Stimulated activated naive B cell treated with anti-CD40 and anti-IgM and Interleukin-4, amounts not matched to agents 10 μg/mL and 1 μg/mL and 100 μg/mL, for 72 hours (primary cell): ENCODE measurements around the gene CREB1.

ENCODE experiments used
- ATAC-seq, 2 donors: fragments of 150-1000 bp; cut with Tn5 transposase; replicated peaks; 2 replicates each; pipeline ENCODE4 v1.10.0; 2021; ENCODE audit warnings: moderate library complexity in 1 of 2
- DNase-seq: peaks from one replicate; pipeline ENCODE4 v3.0.0; 2021
- H3K27ac Mint-ChIP-seq: one replicate; pipeline ENCODE4 v1.8.0; 2022; ENCODE audit warnings: mild to moderate bottlenecking, mixed read lengths
- H3K27me3 Mint-ChIP-seq, 2 donors: one replicate each; pipeline ENCODE4 v1.8.0; 2022; ENCODE audit warnings: mixed read lengths in 2 of 2
- H3K36me3 Mint-ChIP-seq, 2 donors: one replicate each; pipeline ENCODE4 v1.8.0; 2022; ENCODE audit warnings: mixed read lengths in 2 of 2, mild to moderate bottlenecking in 1 of 2
- H3K4me1 Mint-ChIP-seq, 2 donors: one replicate each; pipeline ENCODE4 v1.8.0; 2022; ENCODE audit warnings: mixed read lengths in 2 of 2, mild to moderate bottlenecking in 1 of 2
- H3K4me3 Mint-ChIP-seq, 2 donors: one replicate each; pipeline ENCODE4 v1.8.0; 2022; ENCODE audit warnings: mild to moderate bottlenecking in 2 of 2, mixed read lengths in 2 of 2, moderate library complexity in 1 of 2
- H3K9me3 Mint-ChIP-seq, 2 donors: one replicate each; pipeline ENCODE4 v1.8.0; 2022; ENCODE audit warnings: mixed read lengths in 2 of 2, mild to moderate bottlenecking in 1 of 2

CREB1 gene

DNA sequence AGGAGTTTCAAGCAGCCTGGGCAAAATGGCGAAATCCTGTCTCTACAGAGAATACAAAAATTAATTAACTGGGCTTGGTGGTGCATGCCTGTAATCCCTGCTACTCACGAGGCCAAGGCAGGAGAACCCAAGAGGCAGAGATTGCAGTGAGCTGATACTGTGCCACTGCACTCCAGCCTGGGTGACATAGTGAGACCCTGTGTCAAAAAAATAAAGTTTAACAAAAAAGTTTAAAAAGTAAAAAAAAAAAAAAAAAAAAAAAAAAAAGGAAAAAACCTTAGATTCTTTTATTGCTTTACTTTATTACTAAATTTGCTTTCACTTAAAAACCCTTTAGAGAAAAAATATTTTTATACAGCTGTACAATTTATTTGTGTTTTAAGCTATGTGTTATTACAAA lies 10.7 kb downstream of the CREB1 start:
- H3K27me3 Mint-ChIP-seq, result no peaks in the 10 kb centered on the region
- no peak for DNase-seq
- no peak for ATAC-seq
- no peak overlapping the region for H3K27ac Mint-ChIP-seq
- H3K36me3 Mint-ChIP-seq, result peaks cover 24 to 43% of the 10 kb centered on the region in 2 donors
- no peak overlapping the region for H3K4me3 Mint-ChIP-seq
- no peaks in the 10 kb centered on the region for H3K9me3 Mint-ChIP-seq
- peaks cover 27 to 48% of the 10 kb centered on the region in 2 donors for H3K4me1 Mint-ChIP-seq

DNA sequence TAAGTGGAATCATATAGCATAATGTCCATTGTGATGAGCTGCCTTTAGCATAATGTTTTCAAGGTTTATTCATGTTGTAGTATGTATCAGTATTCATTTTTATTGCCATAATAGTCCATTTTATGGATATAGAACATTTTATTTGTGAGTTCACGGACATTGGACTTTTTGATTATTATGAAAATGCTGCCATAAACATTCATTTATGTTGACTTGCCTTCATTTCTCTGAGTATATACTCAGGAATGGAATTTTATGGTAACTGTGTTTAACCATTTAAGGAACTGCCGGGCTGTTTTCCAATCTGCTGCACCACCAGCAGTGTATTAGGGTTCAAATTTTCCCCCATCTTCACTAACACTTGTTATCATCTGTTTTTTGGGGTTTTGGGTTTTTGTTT lies 12.2 kb downstream of the CREB1 start:
- Mint-ChIP-seq H3K27me3 (no peaks in the 10 kb centered on the region), H3K4me1 (peaks cover 31 to 58% of the 10 kb centered on the region in 2 donors), H3K27ac (no peak overlapping the region), H3K36me3 (peaks cover 29 to 51% of the 10 kb centered on the region in 2 donors), H3K4me3 (no peak overlapping the region), H3K9me3 (no peaks in the 10 kb centered on the region)
- ATAC-seq (no peak), DNase-seq (no peak)

DNA sequence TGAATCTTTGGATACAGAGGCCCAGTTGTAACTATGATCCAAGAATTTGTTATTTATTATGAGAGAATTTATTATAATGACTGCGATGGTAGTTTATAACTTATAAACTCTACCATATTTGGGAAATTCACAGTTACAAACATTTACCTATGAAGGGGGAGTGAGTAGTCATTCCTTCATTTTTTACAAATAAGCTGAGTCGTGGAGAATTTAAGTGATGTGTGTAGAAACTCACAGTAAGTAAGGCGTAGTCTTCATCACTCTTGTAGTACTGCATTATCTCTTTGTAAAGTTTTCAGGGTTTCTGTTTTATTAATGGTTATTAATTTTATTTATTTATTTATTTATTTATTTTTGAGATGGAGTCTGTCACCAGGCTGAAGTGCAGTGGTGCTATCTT lies 13.5 kb downstream of the CREB1 start:
- Mint-ChIP-seq H3K27me3 (no peaks in the 10 kb centered on the region), H3K9me3 (no peaks in the 10 kb centered on the region), H3K4me3 (no peak overlapping the region), H3K27ac (no peak overlapping the region), H3K36me3 (peaks cover 29 to 47% of the 10 kb centered on the region in 2 donors), H3K4me1 (peaks cover 30 to 52% of the 10 kb centered on the region in 2 donors)
- no peak for DNase-seq
- ATAC-seq, result no peak

DNA sequence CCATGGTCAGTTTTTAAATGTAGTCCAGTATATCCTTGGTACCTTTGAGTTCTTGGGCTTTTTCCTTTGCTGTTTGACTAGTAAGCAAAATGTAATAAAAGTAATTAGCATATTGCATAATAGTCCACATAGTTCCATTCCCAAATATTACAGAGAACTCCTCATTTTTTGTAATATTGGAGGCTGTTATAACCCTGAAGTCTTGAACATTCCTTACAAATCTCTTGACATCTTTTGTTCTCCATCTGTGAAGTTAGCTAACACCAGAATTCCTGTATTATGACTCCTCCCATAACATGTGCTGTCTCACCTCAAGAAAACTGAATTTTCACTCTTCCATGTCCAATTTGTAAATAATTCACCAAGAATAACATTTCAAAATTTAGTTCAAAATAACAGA lies 17.1 kb downstream of the CREB1 start:
- H3K4me3 Mint-ChIP-seq, result no peak overlapping the region
- peaks cover 23 to 33% of the 10 kb centered on the region in 2 donors for H3K36me3 Mint-ChIP-seq
- H3K4me1 Mint-ChIP-seq, result peaks cover 24 to 60% of the 10 kb centered on the region in 2 donors

DNA sequence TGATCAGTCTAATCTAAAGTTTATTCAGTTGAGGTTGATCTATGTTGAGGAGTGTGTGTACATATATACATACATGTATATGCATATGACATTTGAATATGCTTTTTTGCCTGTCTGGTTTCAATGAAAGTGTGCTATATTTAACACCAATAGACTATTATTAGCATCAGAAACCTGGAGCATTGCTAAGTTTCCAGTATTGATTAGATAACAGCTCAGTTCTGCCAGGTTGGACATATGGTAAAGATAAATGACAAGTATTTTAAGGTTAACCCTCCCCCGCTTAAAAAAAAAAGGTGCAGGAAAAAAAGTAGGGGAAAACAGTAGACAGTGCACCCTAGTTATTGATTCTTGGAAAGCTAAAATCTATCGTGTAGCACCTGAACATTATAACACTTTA lies 19.4 kb downstream of the CREB1 start:
- H3K27me3 Mint-ChIP-seq, result no peaks in the 10 kb centered on the region
- H3K4me3 Mint-ChIP-seq, result no peak overlapping the region
- peaks cover 21 to 27% of the 10 kb centered on the region in 2 donors for H3K36me3 Mint-ChIP-seq
- no peak for ATAC-seq
- H3K27ac Mint-ChIP-seq, result no peak overlapping the region
- H3K9me3 Mint-ChIP-seq, result no peaks in the 10 kb centered on the region
- no peak for DNase-seq
- H3K4me1 Mint-ChIP-seq, result peaks cover 21 to 59% of the 10 kb centered on the region in 2 donors

More for the DNA sequence above, 17.1 kb downstream of the CREB1 start:
- Mint-ChIP-seq H3K27ac (no peak overlapping the region), H3K27me3 (no peaks in the 10 kb centered on the region), H3K9me3 (no peaks in the 10 kb centered on the region)
- ATAC-seq, result no peak
- no peak for DNase-seq

DNA sequence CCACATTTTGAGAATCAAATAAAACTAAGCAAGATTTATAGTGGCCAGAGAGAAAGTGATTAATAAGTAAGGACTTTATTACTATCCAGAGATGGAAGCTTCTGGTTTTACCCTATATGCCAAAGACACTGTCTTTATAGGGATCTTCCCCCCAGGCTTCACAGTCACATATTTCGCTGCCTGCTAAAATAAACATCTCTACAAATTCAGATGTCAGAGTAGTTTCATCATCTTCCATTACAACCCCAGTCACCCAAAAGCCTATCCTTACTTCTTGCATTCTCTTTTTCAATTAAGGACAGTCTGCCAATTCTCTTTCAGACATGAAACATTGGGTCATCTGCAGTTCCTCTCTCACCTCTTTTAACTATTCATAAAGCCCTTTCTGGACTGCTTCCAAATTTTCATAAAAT lies 28.3 kb downstream of the CREB1 start:
- no peak overlapping the region for H3K4me3 Mint-ChIP-seq
- H3K27me3 Mint-ChIP-seq, result no peaks in the 10 kb centered on the region
- DNase-seq, result no peak
- H3K36me3 Mint-ChIP-seq, result peaks cover 32 to 48% of the 10 kb centered on the region in 2 donors
- no peaks in the 10 kb centered on the region for H3K9me3 Mint-ChIP-seq
- no peak for ATAC-seq
- no peak overlapping the region for H3K27ac Mint-ChIP-seq
- peaks cover 13 to 44% of the 10 kb centered on the region in 2 donors for H3K4me1 Mint-ChIP-seq

DNA sequence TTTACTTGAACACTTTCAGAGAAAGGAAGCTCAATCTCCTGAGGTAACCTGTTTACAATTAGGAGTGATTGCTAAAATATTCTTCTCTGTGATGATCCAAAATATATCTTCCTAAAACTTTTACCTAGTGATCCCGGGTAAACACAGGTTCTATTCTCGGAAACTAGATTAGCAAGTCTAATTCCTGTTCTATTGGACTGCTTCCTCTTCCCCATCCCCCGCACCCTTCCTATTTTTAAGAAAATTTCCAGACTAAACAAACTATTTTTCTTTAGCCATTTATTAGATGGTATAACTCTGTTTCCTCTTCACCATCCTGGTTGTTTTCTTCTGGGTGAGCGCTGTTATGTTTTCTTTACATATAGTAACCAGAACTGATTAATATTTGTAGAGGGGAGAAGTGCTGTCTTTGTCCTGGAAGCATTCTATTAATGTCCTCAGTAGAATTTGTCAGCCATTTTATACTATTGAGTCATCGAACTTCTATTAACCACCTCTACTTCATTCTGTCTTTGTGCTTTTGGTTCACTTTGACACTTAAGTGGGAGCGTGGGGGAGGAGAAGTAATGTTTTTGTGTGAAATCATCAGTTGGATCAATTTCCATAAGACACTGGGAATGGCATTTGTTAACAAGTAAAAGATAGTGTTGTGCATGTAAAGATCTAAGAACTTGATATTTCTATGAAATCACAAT lies 31.8 kb downstream of the CREB1 start:
- Mint-ChIP-seq H3K36me3 (peaks cover 28 to 57% of the 10 kb centered on the region in 2 donors), H3K27ac (peak overlapping the region; percentile 44), H3K4me1 (peaks cover 8 to 29% of the 10 kb centered on the region in 2 donors), H3K9me3 (no peaks in the 10 kb centered on the region), H3K27me3 (no peaks in the 10 kb centered on the region), H3K4me3 (no peak overlapping the region)
- DNase-seq (no peak), ATAC-seq (no peak)

DNA sequence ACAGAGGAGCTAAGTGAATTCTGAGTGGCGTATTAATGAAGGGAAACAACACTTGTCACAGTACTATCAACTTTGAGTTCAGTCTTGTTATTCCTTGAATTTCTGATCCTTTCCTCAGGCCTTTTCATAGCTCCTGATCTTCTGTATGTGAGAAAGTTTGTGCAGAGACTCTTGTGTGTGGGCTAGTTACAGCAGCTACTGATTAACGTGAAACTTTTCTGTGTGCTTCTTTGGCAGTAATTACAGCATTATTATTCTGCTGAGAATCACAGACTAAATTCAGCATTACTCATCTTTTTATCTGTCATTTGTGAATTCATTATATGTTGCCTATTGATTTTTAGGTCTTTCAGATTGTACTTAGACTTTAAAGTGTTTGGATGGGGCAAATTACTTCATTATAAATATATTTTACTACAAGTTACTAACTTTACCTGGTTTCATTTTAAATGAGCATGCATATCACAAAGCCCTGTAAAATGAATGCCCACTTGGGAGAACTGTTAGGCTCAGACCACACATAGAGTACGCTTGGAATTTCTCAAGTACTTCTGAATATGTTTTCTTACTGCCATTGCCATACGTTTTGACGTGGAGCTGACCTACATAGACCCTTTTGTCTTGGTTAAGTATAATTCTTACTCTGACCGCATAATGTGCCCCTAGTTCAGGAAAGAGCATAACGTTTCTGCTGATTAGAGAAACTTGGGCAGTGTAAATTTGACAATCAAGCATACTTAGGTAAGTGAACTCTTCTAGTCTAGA lies 36.2 kb downstream of the CREB1 start:
- Mint-ChIP-seq H3K9me3 (no peaks in the 10 kb centered on the region), H3K27me3 (no peaks in the 10 kb centered on the region), H3K4me1 (peaks cover 0 to 16% of the 10 kb centered on the region in 2 donors), H3K27ac (no peak overlapping the region), H3K4me3 (no peak overlapping the region), H3K36me3 (peaks cover 31 to 53% of the 10 kb centered on the region in 2 donors)
- ATAC-seq, result no peak
- DNase-seq, result no peak

DNA sequence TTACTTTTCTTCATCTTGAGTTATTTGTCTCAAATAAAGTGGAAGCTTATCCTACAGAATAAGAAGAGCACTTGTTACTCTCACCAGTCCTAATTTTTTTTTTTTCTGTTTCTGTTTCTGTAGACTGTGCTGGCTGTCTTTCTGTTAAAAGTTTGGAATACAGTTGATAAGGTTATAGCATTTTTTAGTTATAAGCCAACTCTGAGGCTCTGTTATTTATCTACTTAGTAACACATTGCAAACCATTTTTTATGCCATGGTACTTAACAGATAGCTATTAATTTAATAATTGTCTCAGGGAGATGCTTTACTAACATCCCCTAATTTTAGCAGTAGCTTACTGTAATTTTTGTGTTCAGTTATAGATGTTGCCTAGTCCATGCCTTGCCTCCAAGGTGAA lies 37.9 kb downstream of the CREB1 start:
- Mint-ChIP-seq H3K4me3 (no peak overlapping the region), H3K4me1 (peaks cover 5 to 18% of the 10 kb centered on the region in 2 donors), H3K9me3 (no peaks in the 10 kb centered on the region), H3K36me3 (peaks cover 28 to 53% of the 10 kb centered on the region in 2 donors), H3K27me3 (no peaks in the 10 kb centered on the region), H3K27ac (no peak overlapping the region)
- DNase-seq (no peak), ATAC-seq (no peak)

DNA sequence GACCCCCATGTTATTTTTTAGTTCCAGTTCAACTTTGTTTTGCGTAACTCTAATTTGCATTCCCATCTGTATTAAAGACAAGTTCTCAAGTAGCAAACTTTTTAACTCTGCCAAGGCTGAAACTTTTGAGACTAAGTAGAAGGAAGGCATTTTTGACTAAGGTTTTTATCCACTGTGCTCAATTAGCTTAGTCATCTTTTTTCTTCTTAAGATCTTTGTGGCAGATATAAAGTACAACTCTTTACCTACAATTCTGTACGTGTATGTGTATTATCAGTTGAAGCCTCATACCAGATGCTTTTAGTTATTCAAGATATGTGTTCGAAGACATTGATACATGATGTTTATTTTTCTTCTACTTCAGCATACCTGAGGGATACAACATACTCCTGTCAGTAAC lies 41.6 kb downstream of the CREB1 start:
- H3K4me3 Mint-ChIP-seq, result no peak overlapping the region
- H3K27me3 Mint-ChIP-seq, result no peaks in the 10 kb centered on the region
- H3K9me3 Mint-ChIP-seq, result no peaks in the 10 kb centered on the region
- ATAC-seq (no peak), DNase-seq (no peak)
- peaks cover 32 to 51% of the 10 kb centered on the region in 2 donors for H3K36me3 Mint-ChIP-seq
- H3K27ac Mint-ChIP-seq, result no peak overlapping the region
- peaks cover 5 to 12% of the 10 kb centered on the region in 2 donors for H3K4me1 Mint-ChIP-seq

DNA sequence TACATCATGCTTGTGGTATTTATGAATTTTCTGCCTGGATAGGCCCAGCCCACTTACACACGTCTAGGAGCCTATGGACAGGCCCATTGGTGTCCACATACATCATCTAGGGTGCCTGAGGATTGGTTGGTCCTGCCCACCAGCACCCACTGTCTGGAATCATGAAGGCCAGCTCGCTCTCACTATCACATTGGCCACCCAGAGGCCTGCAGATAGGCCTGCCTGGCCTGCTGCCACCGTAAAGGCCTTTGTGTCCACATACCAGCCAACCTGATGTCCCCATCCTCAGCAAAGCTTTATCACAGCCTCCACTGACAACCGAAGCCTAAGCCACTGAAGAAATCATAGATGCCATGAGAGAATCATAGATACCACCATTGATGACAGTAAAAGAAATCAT lies 55.2 kb downstream of the CREB1 start:
- Mint-ChIP-seq H3K4me3 (no peak overlapping the region), H3K4me1 (peaks cover 18 to 23% of the 10 kb centered on the region in 2 donors), H3K36me3 (peaks cover 67 to 78% of the 10 kb centered on the region in 2 donors), H3K9me3 (peaks cover 15% of the 10 kb centered on the region in 2 donors), H3K27ac (no peak overlapping the region), H3K27me3 (no peaks in the 10 kb centered on the region)
- DNase-seq (no peak), ATAC-seq (no peak)

DNA sequence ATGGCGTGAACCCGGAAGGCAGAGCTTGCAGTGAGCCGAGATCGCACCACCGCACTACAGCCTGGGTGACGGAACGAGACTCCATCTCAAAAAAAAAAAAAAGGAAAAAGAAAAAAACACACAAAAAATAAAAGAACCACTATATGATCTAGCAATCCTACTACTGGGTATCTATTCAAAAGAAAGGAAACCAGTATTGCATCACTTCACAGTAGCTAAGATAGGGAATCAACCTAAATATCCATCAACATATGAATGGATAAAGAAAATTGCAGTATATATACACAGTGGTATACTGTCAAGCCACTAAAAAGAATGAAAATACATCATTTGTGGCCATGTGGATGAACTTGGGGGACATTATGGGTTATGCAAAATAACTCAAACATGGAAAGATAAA lies 57.5 kb downstream of the CREB1 start:
- H3K36me3 Mint-ChIP-seq, result peaks cover 73 to 85% of the 10 kb centered on the region in 2 donors
- H3K9me3 Mint-ChIP-seq, result peaks cover 15% of the 10 kb centered on the region in 2 donors
- ATAC-seq (no peak), DNase-seq (no peak)
- H3K4me1 Mint-ChIP-seq, result peaks cover 18 to 23% of the 10 kb centered on the region in 2 donors
- no peaks in the 10 kb centered on the region for H3K27me3 Mint-ChIP-seq
- H3K4me3 Mint-ChIP-seq, result no peak overlapping the region
- H3K27ac Mint-ChIP-seq, result peak overlapping the region; percentile 3

DNA sequence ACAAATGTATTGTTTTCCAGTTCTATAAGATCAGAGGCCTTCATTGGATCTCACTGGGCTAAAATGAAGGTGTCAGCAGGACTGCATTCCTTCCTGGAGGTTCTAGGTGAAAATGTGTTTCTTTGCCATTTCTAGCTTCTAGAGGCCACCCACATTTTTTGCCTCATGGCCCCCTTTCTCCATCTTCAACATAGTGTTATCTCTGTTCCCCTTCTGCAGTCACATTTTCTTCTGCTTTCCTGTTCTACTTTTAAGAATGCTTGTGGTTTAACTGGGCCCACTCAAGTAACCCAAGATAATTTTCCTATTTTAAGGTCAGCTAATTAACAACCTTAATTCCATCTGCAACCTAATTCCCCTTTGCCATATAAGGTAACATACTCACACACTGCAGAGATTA lies 59.4 kb downstream of the CREB1 start:
- Mint-ChIP-seq H3K4me3 (no peak overlapping the region), H3K9me3 (peaks cover 17 to 19% of the 10 kb centered on the region in 2 donors), H3K36me3 (peaks cover 78 to 86% of the 10 kb centered on the region in 2 donors), H3K4me1 (peaks cover 20 to 41% of the 10 kb centered on the region in 2 donors), H3K27ac (no peak overlapping the region), H3K27me3 (no peaks in the 10 kb centered on the region)
- ATAC-seq, result peak; percentile 52 to 74
- no peak for DNase-seq

DNA sequence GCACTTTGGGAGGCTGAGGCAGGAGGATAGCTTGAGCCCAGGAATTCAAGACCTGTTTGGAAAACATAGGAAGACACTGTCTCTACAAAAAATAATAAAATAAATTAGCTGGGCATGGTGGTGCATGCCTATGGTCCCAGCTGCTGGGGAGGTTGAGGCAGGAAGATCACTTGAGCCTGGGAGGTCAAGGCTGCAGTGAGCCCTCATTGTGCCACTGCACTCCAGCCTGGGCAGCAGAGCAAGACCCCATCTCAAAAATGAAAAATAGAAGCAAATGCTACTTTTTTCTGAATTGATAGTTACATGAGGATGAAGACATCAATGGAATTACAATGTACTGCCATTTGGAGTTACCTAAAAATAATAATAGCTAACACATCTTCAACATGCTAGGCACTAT lies 63.5 kb downstream of the CREB1 start:
- peaks cover 22 to 40% of the 10 kb centered on the region in 2 donors for H3K4me1 Mint-ChIP-seq
- no peak overlapping the region for H3K4me3 Mint-ChIP-seq
- H3K36me3 Mint-ChIP-seq, result peaks cover 49 to 62% of the 10 kb centered on the region in 2 donors

DNA sequence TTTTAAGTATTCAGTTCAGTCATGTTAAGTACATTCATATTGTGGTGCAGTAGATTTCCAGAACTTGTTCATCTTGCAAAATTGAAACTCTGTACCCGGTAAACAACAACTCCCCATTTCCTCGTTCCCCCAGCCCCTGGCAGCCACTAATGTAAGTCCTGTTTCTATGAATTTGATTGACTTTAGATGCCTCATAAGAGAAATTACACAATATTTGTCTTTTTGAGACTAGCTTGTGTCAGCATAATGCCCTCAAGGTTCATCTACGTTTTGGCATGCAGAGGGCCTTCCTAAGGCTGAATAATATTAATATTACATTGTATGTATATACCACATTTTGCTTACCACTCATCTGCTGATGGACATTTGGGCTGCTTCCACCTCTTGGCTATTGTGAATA lies 64.5 kb downstream of the CREB1 start:
- Mint-ChIP-seq H3K4me3 (no peak overlapping the region), H3K4me1 (peaks cover 13 to 30% of the 10 kb centered on the region in 2 donors), H3K27me3 (no peaks in the 10 kb centered on the region), H3K9me3 (peaks cover 3 to 8% of the 10 kb centered on the region in 2 donors), H3K36me3 (peaks cover 40 to 52% of the 10 kb centered on the region in 2 donors), H3K27ac (no peak overlapping the region)
- no peak for ATAC-seq
- DNase-seq, result no peak

More for the DNA sequence above, 63.5 kb downstream of the CREB1 start:
- no peaks in the 10 kb centered on the region for H3K27me3 Mint-ChIP-seq
- peaks cover 11 to 17% of the 10 kb centered on the region in 2 donors for H3K9me3 Mint-ChIP-seq
- DNase-seq (no peak), ATAC-seq (no peak)
- H3K27ac Mint-ChIP-seq, result peak overlapping the region; percentile 75
